DMS153 treated with DMSO at 0.1 percent for 48 hours (cell line): Measurements from ENCODE around the gene SMCO3.

Experiments
- DNase-seq: peaks from one replicate; lab custom pipeline; 2025; ENCODE audit not compliant: unreplicated experiment; lab: John Stamatoyannopoulos, UW

The SMCO3 gene

DNA sequence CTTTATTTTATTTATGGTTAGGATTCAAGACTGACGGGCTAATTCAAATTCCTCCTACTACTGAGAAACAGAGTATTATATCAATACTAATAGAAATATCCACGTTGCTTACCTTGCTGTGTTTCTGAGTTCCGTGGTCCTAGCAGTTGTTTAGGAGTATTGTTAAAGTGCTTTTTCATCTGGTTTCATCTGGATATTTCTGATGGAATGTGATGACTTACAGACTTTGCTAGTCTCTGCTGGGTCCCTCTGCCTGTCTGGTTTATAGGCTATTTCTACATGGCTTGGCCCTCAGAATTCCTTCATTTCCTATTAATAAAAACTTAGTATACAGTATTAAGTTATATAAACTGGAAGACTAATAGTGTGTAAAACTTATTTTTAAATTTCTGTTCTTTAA lies at the start of gene SMCO3:
SMCO3 (minus strand) TSS at position 169 of the 400 bp plus-strand sequence. CDS start 7,502 bp downstream, outside the sequence.
- DNase-seq = no peak

DNA sequence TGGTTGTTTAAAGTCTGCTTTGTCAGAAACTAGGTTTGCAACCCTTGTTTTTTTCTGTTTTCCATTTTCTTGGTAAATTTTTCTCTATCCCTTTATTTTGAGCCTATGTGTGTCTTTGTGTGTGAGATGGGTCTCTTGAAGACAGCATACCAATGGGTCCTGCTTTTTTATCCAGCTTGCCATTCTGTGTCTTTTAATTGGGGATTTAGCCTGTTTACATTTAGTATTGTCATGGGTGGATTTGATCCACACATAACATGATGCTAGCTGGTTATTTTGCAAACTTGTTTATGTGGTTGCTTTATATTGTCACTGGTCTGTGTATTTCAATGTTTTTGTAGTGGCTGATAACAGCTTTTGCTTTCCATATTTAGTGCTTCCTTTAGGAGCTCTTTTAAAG lies 46.5 kb upstream of the SMCO3 start:
- no peak for DNase-seq

- DNase-seq = no peak
These were observed 44.5 kb upstream of the SMCO3 start for GRCh38 chr12:14858513-14858912.

- DNase-seq = no peak
These were observed 40.7 kb upstream of the SMCO3 start for GRCh38 chr12:14854586-14855183.

DNA sequence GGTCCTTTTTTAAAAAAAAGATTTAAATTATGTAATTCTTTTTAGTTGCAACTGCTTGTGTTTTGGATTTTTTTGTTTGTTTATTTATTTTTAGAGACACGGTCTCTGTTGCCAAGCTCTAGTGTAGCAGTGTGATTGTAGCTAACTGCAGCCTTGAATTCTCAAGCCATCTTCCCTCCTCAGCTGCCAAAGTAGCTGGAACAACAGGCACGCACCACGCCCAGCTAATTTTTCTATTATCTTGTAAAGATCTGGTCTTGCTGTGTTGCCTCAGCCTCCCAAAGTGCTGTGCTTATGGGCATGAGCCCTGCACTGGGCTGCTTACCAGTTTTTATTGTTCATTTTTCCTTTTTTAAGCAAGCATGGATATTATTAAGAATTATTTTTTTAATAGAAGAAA lies 40.0 kb upstream of the SMCO3 start:
- DNase-seq = no peak

DNA sequence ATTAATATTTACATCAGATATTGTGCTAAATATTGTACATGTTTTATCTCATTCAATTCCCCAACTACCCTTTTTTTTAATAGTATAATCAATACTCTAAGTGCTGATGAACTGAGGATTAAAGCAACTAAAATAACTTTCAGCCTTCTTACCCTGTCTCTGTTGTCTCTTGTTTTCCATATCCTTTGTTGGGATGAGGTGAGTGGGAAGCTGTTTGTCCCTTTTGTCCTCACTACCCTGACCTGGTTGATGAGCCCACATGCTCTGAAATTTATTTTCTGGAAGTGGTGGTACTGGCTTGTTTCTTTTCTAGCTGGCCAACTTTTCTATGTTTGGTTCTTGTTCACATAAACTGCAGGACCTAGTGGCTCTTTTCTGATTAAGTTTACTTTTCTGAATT lies 38.9 kb upstream of the SMCO3 start:
- DNase-seq = no peak

GRCh38 chr12:14850929-14851663 lies 37.1 kb upstream of the SMCO3 start:
- no peak for DNase-seq

- DNase-seq = no peak
These were observed 35.7 kb upstream of the SMCO3 start for GRCh38 chr12:14849661-14850060.

GRCh38 chr12:14846876-14847580 lies 33.0 kb upstream of the SMCO3 start:
- no peak for DNase-seq

DNA sequence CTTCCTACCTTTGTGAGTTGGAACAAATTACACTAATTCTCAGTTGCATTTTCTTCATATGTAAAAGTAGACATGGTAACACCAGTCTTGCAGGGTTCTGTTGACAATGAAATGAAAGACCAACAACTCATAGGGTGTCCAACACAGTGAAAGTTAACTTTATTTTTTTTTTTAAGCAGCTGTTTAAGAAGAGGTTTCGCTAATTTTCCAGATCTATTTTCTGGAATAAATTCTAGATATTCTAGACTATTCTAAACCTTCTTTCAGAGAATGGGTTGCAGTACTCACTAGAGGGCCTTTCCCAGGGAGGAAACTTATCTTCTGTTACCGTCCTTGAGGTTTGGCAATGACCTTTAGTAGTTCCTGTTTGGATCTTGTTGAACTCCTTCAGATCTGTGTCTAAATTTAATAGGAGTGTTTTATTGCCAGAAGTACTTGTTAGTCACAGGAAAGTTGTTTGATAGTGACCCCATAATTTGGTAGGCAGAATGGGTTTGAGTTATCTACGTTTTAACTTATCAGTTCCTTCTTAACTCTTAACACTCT lies 32.1 kb upstream of the SMCO3 start:
- DNase-seq = no peak

GRCh38 chr12:14845350-14845750 lies 31.4 kb upstream of the SMCO3 start:
- DNase-seq = peak; percentile 62

GRCh38 chr12:14844401-14844800 lies 30.4 kb upstream of the SMCO3 start:
- DNase-seq = no peak

DNA sequence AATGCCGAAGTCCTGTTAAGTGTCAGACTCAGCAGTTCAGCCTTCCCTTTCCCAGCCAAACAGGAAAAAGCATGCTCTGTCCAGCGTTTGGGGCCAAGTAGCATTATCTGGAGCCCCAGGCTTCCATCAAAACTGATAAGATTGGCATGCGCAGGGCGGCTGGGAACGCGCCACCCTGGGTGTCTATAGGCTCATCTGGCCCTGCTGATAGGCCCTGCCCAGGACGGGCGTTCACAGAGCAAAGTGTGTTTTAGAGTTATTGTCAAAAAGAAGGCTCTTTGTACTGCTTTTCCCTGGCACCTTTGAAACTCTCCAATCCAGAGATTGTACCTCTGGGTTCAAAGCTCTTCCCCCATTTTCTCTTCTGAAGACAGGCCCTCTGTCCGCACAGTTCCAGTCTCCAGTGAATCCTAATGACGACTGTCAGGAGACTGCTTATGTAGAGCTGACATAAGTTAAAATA lies 29.5 kb upstream of the SMCO3 start, which contains the start of gene ART4:
ART4 (minus strand) TSS at position 102 of the 463 bp plus-strand sequence. CDS start 413 bp downstream, outside the sequence.
- no peak for DNase-seq

DNA sequence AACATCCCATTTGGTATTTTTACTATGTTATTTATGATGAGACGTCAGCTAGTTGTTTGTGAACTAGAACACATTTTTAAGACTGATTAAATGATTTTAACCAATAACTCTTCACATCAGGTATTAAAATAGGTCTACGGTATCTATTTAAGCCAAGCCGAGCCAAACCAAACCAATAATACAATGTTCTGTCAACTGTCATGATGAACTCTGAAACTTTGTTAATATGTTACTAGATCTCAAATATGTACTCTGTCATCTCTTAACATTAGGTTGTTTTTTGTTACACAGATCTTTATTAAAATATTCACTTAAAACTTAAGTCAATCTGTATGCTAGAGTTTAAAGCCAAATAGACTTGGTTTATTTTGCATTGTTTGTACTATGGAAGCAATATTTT lies 28.3 kb upstream of the SMCO3 start:
- no peak for DNase-seq

DNA sequence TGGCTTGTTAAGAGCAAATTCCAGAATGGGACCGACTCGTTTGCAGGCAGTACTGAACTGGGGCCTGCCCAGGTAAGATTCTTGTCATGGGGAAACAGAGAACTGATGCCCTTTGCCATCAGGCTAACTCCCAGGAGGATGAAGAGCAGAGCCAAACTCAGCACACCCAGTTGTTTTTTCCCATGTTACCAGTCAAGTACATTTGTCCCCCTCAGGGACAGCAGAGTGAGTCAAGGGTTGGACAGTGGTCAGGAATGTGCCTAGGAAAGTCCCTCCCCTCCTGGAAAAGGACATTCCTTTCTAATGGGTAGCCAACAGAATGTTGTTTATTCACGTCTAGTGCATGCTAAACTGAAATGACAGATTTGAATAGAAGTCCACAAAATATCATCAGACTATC lies 27.8 kb upstream of the SMCO3 start:
- DNase-seq = no peak

DNA sequence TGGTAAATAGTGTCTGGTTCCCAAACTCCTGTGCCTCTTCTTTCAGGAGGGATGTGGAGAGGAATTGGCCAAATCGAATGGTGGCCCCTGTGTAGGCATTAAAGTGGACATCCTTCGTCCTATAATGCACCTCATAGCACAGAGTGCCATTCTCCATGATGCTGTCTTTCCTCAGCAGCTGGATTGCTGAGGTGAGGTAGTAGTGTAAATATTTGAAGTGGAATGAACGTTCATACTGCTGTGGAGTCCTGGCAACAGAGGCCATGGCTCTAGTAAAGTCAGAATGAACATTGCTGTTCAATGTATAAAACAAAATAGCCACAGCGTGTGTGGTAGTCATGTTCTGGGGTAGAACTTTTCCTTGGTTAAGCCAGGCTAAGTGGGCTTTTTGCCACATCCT lies 26.6 kb upstream of the SMCO3 start:
- DNase-seq = no peak

- DNase-seq = no peak
These were observed 25.3 kb upstream of the SMCO3 start for GRCh38 chr12:14839262-14839661.

- DNase-seq = no peak
These were observed 22.6 kb upstream of the SMCO3 start for GRCh38 chr12:14836336-14837210.

DNA sequence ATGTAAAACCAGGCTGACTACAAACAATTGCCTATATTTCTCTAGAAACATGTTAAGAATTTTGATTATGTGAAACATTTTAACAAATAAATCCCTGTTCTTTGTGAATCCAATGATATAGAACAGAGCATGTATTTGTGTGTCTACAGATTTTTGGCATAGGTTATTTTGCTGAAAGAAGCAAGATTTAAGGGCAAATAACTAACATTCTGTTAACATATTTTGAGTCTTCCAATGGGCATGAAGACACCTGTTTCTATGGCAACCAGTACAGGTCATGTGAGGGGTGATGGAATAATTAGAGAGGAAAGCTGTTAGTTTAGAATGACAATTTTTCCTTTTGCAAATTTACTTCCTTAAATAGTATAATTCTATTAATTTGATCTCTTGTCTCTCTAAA lies 20.5 kb upstream of the SMCO3 start:
- DNase-seq = no peak

GRCh38 chr12:14833952-14834351 lies 20.0 kb upstream of the SMCO3 start:
- DNase-seq = no peak

GRCh38 chr12:14833336-14833735 lies 19.4 kb upstream of the SMCO3 start:
- no peak for DNase-seq
